IPS-20b (cell line): ENCODE data around the gene FIGNL2.

Source experiments
- H3K27ac ChIP-seq: one replicate; pipeline ENCODE4 v1.5.1; 2013; ENCODE audit warnings: low read length
- H3K27me3 ChIP-seq: 2 replicates; pipeline ENCODE4 v1.6.1; 2013; ENCODE audit warnings: mild to moderate bottlenecking, low read length, inconsistent platforms; ENCODE audit not compliant: insufficient read depth
- H3K36me3 ChIP-seq: 2 replicates; pipeline ENCODE4 v1.6.1; 2013; ENCODE audit warnings: low read depth, mild to moderate bottlenecking, inconsistent platforms, low read length, moderate library complexity; ENCODE audit not compliant: insufficient read depth
- H3K4me1 ChIP-seq: 2 replicates; pipeline ENCODE4 v1.6.1; 2013; ENCODE audit warnings: mild to moderate bottlenecking, control low read depth, inconsistent platforms, low read length, moderate library complexity; ENCODE audit not compliant: insufficient read depth
- H3K4me3 ChIP-seq: 2 replicates; pipeline ENCODE4 v1.5.1; 2013; ENCODE audit warnings: mild to moderate bottlenecking, low read length, inconsistent platforms
- H3K9ac ChIP-seq: 2 replicates; pipeline ENCODE4 v1.6.1; 2013; ENCODE audit warnings: low read depth, mild to moderate bottlenecking, inconsistent platforms, low read length, moderate library complexity
- H3K9me3 ChIP-seq: 2 replicates; pipeline ENCODE4 v1.6.1; 2013; ENCODE audit warnings: mild to moderate bottlenecking, low read depth, low read length, inconsistent platforms; ENCODE audit not compliant: insufficient read depth

The FIGNL2 gene

DNA sequence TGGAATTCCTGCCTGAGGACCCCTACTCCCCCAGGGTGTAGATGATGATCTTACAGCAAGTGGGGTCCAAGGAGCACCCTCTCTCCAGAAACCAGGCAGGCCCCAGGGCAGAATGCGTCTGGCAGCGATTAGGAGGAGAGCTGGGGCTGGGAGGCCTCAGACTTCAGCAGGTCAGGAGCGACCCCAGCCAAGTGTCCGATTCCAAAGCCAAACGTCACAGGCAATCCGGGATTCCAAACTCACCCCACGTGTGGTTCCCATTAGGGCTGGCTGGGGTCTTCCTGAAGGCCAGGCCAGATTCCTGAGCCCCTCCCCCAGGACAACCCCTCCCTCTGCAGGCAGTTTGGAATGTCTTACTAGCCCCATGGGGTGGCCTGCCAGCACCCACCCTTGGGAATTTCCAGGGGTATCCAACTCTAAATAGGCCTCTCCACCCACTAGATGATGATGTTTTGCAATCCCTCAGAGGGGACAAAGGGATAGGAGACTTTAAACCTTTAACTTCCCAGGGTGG, 17.3 kb upstream of the FIGNL2 start:
- Histone ChIP-seq H3K27me3 (peaks cover 64% of the 10 kb centered on the region), H3K27ac (no peak overlapping the region), H3K9ac (no peak overlapping the region; the same call in 1 of the 2 replicates), H3K9me3 (no peaks in the 10 kb centered on the region), H3K4me3 (peak overlapping the region; percentile 4; the same call in 1 of the 2 replicates), H3K4me1 (peaks cover 44% of the 10 kb centered on the region), H3K36me3 (no peaks in the 10 kb centered on the region)

DNA sequence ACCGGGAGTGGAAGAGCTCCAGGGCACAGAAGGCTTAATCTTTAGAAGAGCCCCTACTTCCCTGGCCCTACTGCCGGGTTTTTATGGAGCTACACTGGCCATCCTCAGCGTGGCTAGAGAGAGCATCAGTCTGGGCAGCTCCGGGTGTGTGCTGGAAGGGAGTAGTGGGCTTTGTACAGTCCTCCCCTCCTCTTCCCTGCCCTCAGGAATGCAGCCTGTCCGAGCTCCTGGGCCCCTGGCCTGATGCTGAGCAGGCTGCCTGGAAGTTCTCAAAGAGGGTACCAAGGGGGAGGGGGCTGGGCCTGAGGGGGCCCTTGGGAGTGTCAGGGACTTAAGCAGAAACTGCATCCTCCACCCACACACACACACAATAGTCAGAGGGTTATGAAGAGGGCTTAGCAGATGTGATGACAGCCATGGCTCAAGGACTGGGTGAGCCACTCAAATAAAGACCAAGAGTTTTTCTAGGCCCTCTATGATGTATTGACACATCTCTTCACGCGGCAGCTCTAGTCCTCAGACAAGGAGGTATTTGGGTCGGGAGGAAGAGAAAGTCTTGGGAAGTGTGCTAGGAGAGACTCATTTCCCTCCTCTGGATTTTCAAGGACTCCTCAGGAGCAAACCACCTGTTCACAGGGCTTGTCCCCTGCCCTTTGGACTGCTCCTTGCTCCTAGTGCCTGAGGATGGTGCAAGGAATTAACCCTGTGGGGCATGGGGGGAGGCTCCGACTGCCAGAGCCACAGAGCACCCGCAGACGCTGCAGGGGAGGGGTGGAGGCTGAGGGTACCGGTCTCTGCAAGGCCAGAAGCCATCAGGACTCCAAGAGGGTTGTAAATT, 16.5 kb upstream of the FIGNL2 start:
- Histone ChIP-seq H3K27me3 (peaks cover 56% of the 10 kb centered on the region), H3K4me3 (peak overlapping the region; percentile 70), H3K9ac (peak overlapping the region; percentile 24; the same call in 1 of the 2 replicates), H3K4me1 (peaks cover 37% of the 10 kb centered on the region), H3K9me3 (no peaks in the 10 kb centered on the region), H3K27ac (no peak overlapping the region), H3K36me3 (no peaks in the 10 kb centered on the region)

GRCh38 chr12:51863933-51864832, 15.7 kb upstream of the FIGNL2 start:
- H3K4me1 ChIP-seq, result peaks cover 31% of the 10 kb centered on the region
- H3K36me3 ChIP-seq, result no peaks in the 10 kb centered on the region
- peak overlapping the region; percentile 74; the same call in 1 of the 2 replicates for H3K9ac ChIP-seq
- H3K27ac ChIP-seq, result peak overlapping the region; percentile 69
- H3K4me3 ChIP-seq, result peak overlapping the region; percentile 70
- H3K27me3 ChIP-seq, result peaks cover 49% of the 10 kb centered on the region
- H3K9me3 ChIP-seq, result no peaks in the 10 kb centered on the region

DNA sequence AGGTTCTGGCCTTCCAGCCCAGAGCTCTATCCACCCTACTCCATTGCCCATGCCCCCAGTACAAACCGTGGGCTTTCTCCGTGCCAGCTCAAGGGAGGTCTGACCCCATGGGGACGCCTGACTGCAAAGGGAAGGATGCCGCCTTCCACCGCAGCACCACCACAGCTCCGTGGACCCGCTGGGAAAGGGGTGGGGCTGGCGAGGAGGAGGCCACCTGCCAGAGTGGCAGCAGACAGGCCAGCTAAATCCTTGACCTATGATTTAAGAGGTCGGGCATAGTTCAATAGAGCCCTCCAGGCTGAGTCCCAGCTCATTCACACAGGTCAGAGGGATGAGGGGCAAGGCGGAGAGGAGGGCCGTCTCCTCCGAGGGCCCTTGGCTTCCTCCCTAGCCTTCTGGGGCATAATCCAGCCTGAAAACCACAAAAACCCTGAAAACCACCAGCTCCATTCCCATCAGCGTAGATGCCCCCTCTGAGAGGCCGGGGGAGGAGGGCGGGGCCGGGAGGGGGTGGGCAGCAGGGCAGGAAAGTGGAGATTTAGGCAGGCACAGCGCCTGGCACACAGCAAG, 14.9 kb upstream of the FIGNL2 start:
- peak overlapping the region; percentile 69 for H3K27ac ChIP-seq
- H3K9ac ChIP-seq, result peak overlapping the region; percentile 74; the same call in 1 of the 2 replicates
- H3K9me3 ChIP-seq, result no peaks in the 10 kb centered on the region
- no peaks in the 10 kb centered on the region for H3K36me3 ChIP-seq
- H3K4me3 ChIP-seq, result peak overlapping the region; percentile 70
- H3K27me3 ChIP-seq, result peaks cover 43% of the 10 kb centered on the region
- H3K4me1 ChIP-seq, result peaks cover 30% of the 10 kb centered on the region

GRCh38 chr12:51862947-51863346, 14.4 kb upstream of the FIGNL2 start:
- Histone ChIP-seq H3K9me3 (no peaks in the 10 kb centered on the region), H3K4me3 (peak overlapping the region; percentile 70), H3K27ac (peak overlapping the region; percentile 69), H3K36me3 (no peaks in the 10 kb centered on the region), H3K9ac (peak overlapping the region; percentile 74; the same call in 1 of the 2 replicates), H3K27me3 (peaks cover 38% of the 10 kb centered on the region), H3K4me1 (peaks cover 29% of the 10 kb centered on the region)

- no peaks in the 10 kb centered on the region for H3K9me3 ChIP-seq
- H3K27ac ChIP-seq, result no peak overlapping the region
- no peaks in the 10 kb centered on the region for H3K36me3 ChIP-seq
- H3K4me3 ChIP-seq, result no peak overlapping the region
- peaks cover 26% of the 10 kb centered on the region for H3K27me3 ChIP-seq
- H3K4me1 ChIP-seq, result peaks cover 29% of the 10 kb centered on the region
- H3K9ac ChIP-seq, result no peak overlapping the region
Observed at GRCh38 chr12:51860986-51861385, 12.5 kb upstream of the FIGNL2 start.

GRCh38 chr12:51855586-51856428, 7.3 kb upstream of the FIGNL2 start:
- H3K4me1 ChIP-seq, result peaks cover 9% of the 10 kb centered on the region; the same call in 1 of the 2 replicates
- peak overlapping the region; percentile 81; the same call in 1 of the 2 replicates for H3K9ac ChIP-seq
- H3K9me3 ChIP-seq, result no peaks in the 10 kb centered on the region
- H3K27me3 ChIP-seq, result peaks cover 23% of the 10 kb centered on the region
- peak overlapping the region; percentile 18 for H3K27ac ChIP-seq
- peak overlapping the region; percentile 64 for H3K4me3 ChIP-seq
- no peaks in the 10 kb centered on the region for H3K36me3 ChIP-seq

GRCh38 chr12:51852404-51853137, 4.1 kb upstream of the FIGNL2 start:
- Histone ChIP-seq H3K9me3 (no peaks in the 10 kb centered on the region), H3K4me3 (no peak overlapping the region), H3K9ac (no peak overlapping the region), H3K4me1 (peaks cover 13% of the 10 kb centered on the region; the same call in 1 of the 2 replicates), H3K27me3 (peaks cover 40% of the 10 kb centered on the region), H3K27ac (no peak overlapping the region), H3K36me3 (no peaks in the 10 kb centered on the region)

DNA sequence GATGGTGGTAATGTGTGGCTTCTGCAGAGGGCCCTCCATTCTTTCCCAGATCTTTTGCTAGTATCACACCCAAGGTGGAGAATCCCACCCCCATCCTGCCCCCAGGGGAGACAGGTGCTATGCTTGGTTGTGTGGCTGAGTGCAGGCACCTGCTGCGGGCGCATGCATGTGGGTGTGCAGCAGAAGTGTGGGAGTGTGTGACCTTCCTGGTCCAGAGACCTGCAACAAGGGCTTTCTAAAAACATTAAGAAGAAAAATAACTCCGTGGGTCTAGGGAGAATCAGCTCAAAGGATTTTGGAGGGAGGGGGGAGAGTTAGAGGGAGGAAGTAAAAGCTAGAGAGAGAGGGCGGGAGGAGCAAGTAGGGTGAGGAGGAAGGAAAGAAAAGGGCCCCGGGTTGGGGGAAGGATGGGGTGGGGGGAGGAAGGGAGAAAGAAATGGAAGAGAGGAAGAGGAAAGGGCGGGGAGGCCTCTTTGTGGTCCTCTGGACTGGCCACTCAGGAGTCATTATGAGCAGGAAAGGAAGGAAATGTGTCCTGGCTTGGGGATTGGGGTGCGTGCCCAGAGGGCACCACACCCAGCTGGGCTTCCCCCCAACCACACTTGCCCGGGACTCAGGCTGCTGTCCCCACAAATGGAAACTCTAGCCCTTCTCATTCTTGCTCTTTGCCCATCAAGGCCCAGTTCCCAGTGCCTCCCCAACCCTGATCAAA, 3.1 kb upstream of the FIGNL2 start:
- H3K9me3 ChIP-seq, result no peaks in the 10 kb centered on the region

GRCh38 chr12:51850965-51851299, 2.4 kb upstream of the FIGNL2 start:
- peaks cover 48% of the 10 kb centered on the region for H3K27me3 ChIP-seq
- H3K4me3 ChIP-seq, result no peak overlapping the region
- H3K9ac ChIP-seq, result no peak overlapping the region
- peaks cover 16% of the 10 kb centered on the region; the same call in 1 of the 2 replicates for H3K4me1 ChIP-seq
- no peak overlapping the region for H3K27ac ChIP-seq
- no peaks in the 10 kb centered on the region for H3K36me3 ChIP-seq
- no peaks in the 10 kb centered on the region for H3K9me3 ChIP-seq

More for the DNA sequence above, 3.1 kb upstream of the FIGNL2 start:
- H3K36me3 ChIP-seq, result no peaks in the 10 kb centered on the region
- H3K4me1 ChIP-seq, result peaks cover 14% of the 10 kb centered on the region; the same call in 1 of the 2 replicates
- no peak overlapping the region for H3K27ac ChIP-seq
- no peak overlapping the region for H3K9ac ChIP-seq
- no peak overlapping the region for H3K4me3 ChIP-seq
- H3K27me3 ChIP-seq, result peaks cover 42% of the 10 kb centered on the region
